HepG2 (cell line): ENCODE results near the gene KLHL12. TPM values are rescaled to one million over a fixed set of nuclear protein-coding genes. Genes with fewer than 3 reads are reported as not detected.

Experiments used
- ATAC-seq: fragments of 200-7000 bp; cut with Tn5 transposase; 3 replicates; pipeline ENCODE4 v1.9.1; 2020; ENCODE audit warnings: mild to moderate bottlenecking, moderate library complexity
- BruUV-seq: library from RNA; stranded (reverse); fragments of 400-500 nt; replicated peaks from 2 replicates; lab custom pipeline; 2021; lab: Mats Ljungman, UMichigan
- CTCF ChIA-PET: fragments of 300-600 bp; formaldehyde crosslinking; extraction: SDS; loops from one replicate; lab custom pipeline; 2021; ENCODE audit warnings: low total read pairs, inconsistent platforms, low intra/inter-chr PET ratio; lab: Yijun Ruan, JAX
- POLR2A ChIA-PET: fragments of 350-600 bp; sonication (Branson Sonifier 250); formaldehyde crosslinking; loops from one replicate; lab custom pipeline; 2020; ENCODE audit warnings: antibody characterized with exemption, inconsistent platforms; lab: Yijun Ruan, JAX
- DNase-seq: peaks from one replicate; pipeline ENCODE4 v3.0.0-alpha.2; 2015; ENCODE audit warnings: low spot score
- FAIRE-seq: peaks from 3 replicates; lab custom pipeline; 2011; peaks lifted over from hg19 to GRCh38; lab: Jason Lieb, UNC
- H2AFZ ChIP-seq: one replicate; pipeline ENCODE4 v1.6.1; 2011; ENCODE audit warnings: low read length, inconsistent platforms
- H3K27ac ChIP-seq: fragments of 300-600 bp; 3 replicates; pipeline ENCODE4 v1.8.0; 2011; ENCODE audit warnings: mixed run types, mild to moderate bottlenecking, mixed read lengths, low read length, inconsistent platforms; ENCODE audit not compliant: insufficient read depth; ENCODE audit errors: extremely low read length
- H3K27me3 ChIP-seq, 2 experiments: fragments of 200-600 bp in 1 of 2; 2 replicates in 1 of 2; 3 replicates in 1 of 2; pipeline versions ENCODE4 v1.6.0 to v1.8.0; 2011; ENCODE audit warnings: low read length in 2 of 2, mild to moderate bottlenecking in 2 of 2, moderate library complexity in 2 of 2, inconsistent platforms in 1 of 2; ENCODE audit not compliant: insufficient read depth in 2 of 2, control insufficient read depth in 1 of 2
- H3K36me3 ChIP-seq, 2 experiments: fragments of 200-600 bp in 1 of 2; replicated peaks in 1 of 2; 2 replicates in 1 of 2; 3 replicates in 1 of 2; pipeline versions ENCODE4 v1.5.1 to v1.8.0; 2011; ENCODE audit warnings: low read length in 2 of 2, inconsistent platforms in 1 of 2; ENCODE audit not compliant: insufficient read depth in 2 of 2, control insufficient read depth in 1 of 2
- H3K4me1 ChIP-seq: 2 replicates; pipeline ENCODE4 v1.5.1; 2012; ENCODE audit warnings: low read length, inconsistent platforms; ENCODE audit not compliant: insufficient read depth
- H3K4me2 ChIP-seq: 2 replicates; pipeline ENCODE4 v1.6.0; 2011; ENCODE audit warnings: low read depth, low read length, inconsistent platforms
- H3K4me3 ChIP-seq, 3 experiments: fragments of 200-600 bp in 1 of 3; sonication (generic), shearing (Covaris generic) in 1 of 3; replicated peaks in 1 of 3; 2 replicates each; pipeline ENCODE4 v1.5.1; 2011 to 2016; ENCODE audit warnings: low read length in 3 of 3, inconsistent platforms in 2 of 3, low read depth in 2 of 3, mild to moderate bottlenecking in 2 of 3, control low read depth in 1 of 3, mixed read lengths in 1 of 3; ENCODE audit not compliant: insufficient read depth in 1 of 3
- H3K79me2 ChIP-seq: one replicate; pipeline ENCODE4 v1.6.1; 2011; ENCODE audit warnings: low read length, inconsistent platforms; ENCODE audit not compliant: insufficient read depth
- H3K9ac ChIP-seq: 2 replicates; pipeline ENCODE4 v1.6.0; 2011; ENCODE audit warnings: mild to moderate bottlenecking, low read depth, low read length, inconsistent platforms; ENCODE audit not compliant: insufficient read depth
- H3K9me3 ChIP-seq: 2 replicates; pipeline ENCODE4 v1.5.1; 2012; ENCODE audit warnings: mild to moderate bottlenecking, low read length
- H4K20me1 ChIP-seq: 2 replicates; pipeline ENCODE4 v1.6.0; 2011; ENCODE audit warnings: inconsistent platforms, mild to moderate bottlenecking, low read length, moderate library complexity; ENCODE audit not compliant: insufficient read depth
- ARID2 ChIP-seq: sonication (generic); formaldehyde crosslinking; IDR thresholded peaks from 2 replicates; pipeline ENCODE4 v1.8.1; 2022; ENCODE audit warnings: mild to moderate bottlenecking, missing genetic modification reagents, borderline replicate concordance
- FOXJ3 ChIP-seq: sonication (generic); formaldehyde crosslinking; IDR thresholded peaks from 2 replicates; pipeline ENCODE4 v1.4.0; 2020; ENCODE audit warnings: missing genetic modification reagents, mild to moderate bottlenecking, borderline replicate concordance
- FOXM1 ChIP-seq: sonication (generic); formaldehyde crosslinking; IDR thresholded peaks from 2 replicates; pipeline ENCODE4 v1.5.0; 2020; ENCODE audit warnings: missing genetic modification reagents
- HNRNPL ChIP-seq: fragments of 200-400 bp; formaldehyde crosslinking; IDR thresholded peaks from 2 replicates; pipeline ENCODE4 v1.6.1; 2017; ENCODE audit warnings: mild to moderate bottlenecking, low read depth, low read length
- RARA ChIP-seq: IDR thresholded peaks from 2 replicates; pipeline ENCODE4 v1.6.1; 2016; ENCODE audit warnings: missing genetic modification reagents, missing compliant biosample characterization
- RARG ChIP-seq: sonication (generic); formaldehyde crosslinking; IDR thresholded peaks from 2 replicates; pipeline ENCODE4 v1.4.0; 2020; ENCODE audit warnings: low read depth, mild to moderate bottlenecking, missing genetic modification reagents
- TAF15 ChIP-seq: fragments of 200-400 bp; formaldehyde crosslinking; IDR thresholded peaks from one replicate; pipeline ENCODE4 v1.6.1; 2018; ENCODE audit warnings: mild to moderate bottlenecking, low read depth, low read length; ENCODE audit not compliant: poor library complexity, severe bottlenecking
- TEAD3 ChIP-seq: optimal IDR thresholded peaks from 2 replicates; pipeline ENCODE3; 2016; ENCODE audit warnings: borderline replicate concordance
- ZBTB38 ChIP-seq: sonication (generic); formaldehyde crosslinking; IDR thresholded peaks from 2 replicates; pipeline ENCODE4 v1.5.1; 2020; ENCODE audit warnings: mild to moderate bottlenecking, missing genetic modification reagents
- ZFP90 ChIP-seq: sonication (generic); formaldehyde crosslinking; IDR thresholded peaks from 2 replicates; pipeline ENCODE4 v1.8.0; 2022; ENCODE audit warnings: missing genetic modification reagents, mild to moderate bottlenecking, inconsistent platforms, borderline replicate concordance
- ZNF382 ChIP-seq: sonication (generic); formaldehyde crosslinking; IDR thresholded peaks from 2 replicates; pipeline ENCODE4 v1.5.0; 2020; ENCODE audit warnings: missing genetic modification reagents, mild to moderate bottlenecking, borderline replicate concordance
- ZNF619 ChIP-seq: sonication (generic); formaldehyde crosslinking; IDR thresholded peaks from 2 replicates; pipeline ENCODE4 v1.4.0; 2020; ENCODE audit warnings: mild to moderate bottlenecking, missing genetic modification reagents
- ZNF672 ChIP-seq: sonication (generic); formaldehyde crosslinking; IDR thresholded peaks from 2 replicates; pipeline ENCODE4 v1.8.1; 2022; ENCODE audit warnings: missing genetic modification reagents
- ZSCAN22 ChIP-seq: sonication (generic); formaldehyde crosslinking; IDR thresholded peaks from 2 replicates; pipeline ENCODE4 v1.4.0; 2020; ENCODE audit warnings: mild to moderate bottlenecking, missing genetic modification reagents
- WGBS: methylation state at CpG from one replicate; pipeline ENCODE4 v1.1.6; 2017; ENCODE audit warnings: low lambda C conversion rate; 5-methylcytosine and 5-hydroxymethylcytosine counted together
- in situ Hi-C: cut with HindIII; loops from 2 replicates; pipeline ENCODE4 v1.10.0; 2017; ENCODE audit warnings: low pct_unique_long_range_greater_than_20kb; ENCODE audit not compliant: extremely low pct_ligation_motif_present
- intact Hi-C: fragments of 100-400 bp; cut with micrococcal nuclease; formaldehyde crosslinking; loops from one replicate; pipeline ENCODE4 v1.10.0; 2022; ENCODE audit not compliant: unreplicated experiment
- polyA plus RNA-seq, 8 experiments: library from polyadenylated mRNA; depleted of rRNA in 3 of 8; stranded (reverse) in 7 of 8; unstranded in 1 of 8; fragments of >200 nt; fragmentation: Illumina TruSeq in 4 of 8; extraction: Trizol in 4 of 8; gene quantifications; 2 replicates each; pipeline versions ENCODE4 v1.2.1 to v1.2.3, GENCODE V29; 2011 to 2016; ENCODE audit warnings: low read depth in 4 of 8, missing spikeins in 1 of 8, mixed read lengths in 1 of 8; ENCODE audit not compliant: insufficient read depth in 1 of 8
- total RNA-seq, 5 experiments: library from RNA; depleted of rRNA; stranded (reverse); fragments of >200 nt; fragmentation: Illumina TruSeq; extraction: Trizol; gene quantifications; 2 replicates each; pipeline ENCODE4 v1.2.3, GENCODE V29; 2016; ENCODE audit warnings: low read depth in 1 of 5
- TF ChIP-seq, protein P1 (sequence below): sonication (generic); formaldehyde crosslinking; IDR thresholded peaks from 2 replicates; pipeline ENCODE4 v1.5.0; 2020; ENCODE audit warnings: mild to moderate bottlenecking, missing genetic modification reagents
- TF ChIP-seq, protein P2 (sequence below): sonication (generic); formaldehyde crosslinking; IDR thresholded peaks from 2 replicates; pipeline ENCODE4 v1.5.0; 2020; ENCODE audit warnings: mild to moderate bottlenecking, low read depth, missing genetic modification reagents, borderline replicate concordance
- TF ChIP-seq, protein P3 (sequence below): sonication (generic); formaldehyde crosslinking; IDR thresholded peaks from 2 replicates; pipeline ENCODE4 v1.4.0; 2020; ENCODE audit warnings: missing genetic modification reagents; ENCODE audit errors: not compliant biosample characterization

KLHL12 gene
- total and polyA plus RNA-seq, 2 of the 13 experiments (the other 11 are each of a cell fraction or from before 2014, with no cell fraction given) = 19.2 to 25.2 TPM

GRCh38 chr1:202892501-202892900 lies 34.5 kb downstream of the KLHL12 start:
- Histone ChIP-seq H3K79me2 (peaks cover 5% of the 10 kb centered on the region), H3K36me3 (peaks cover 9 to 55% of the 10 kb centered on the region in 2 experiments), H3K9ac (no peak overlapping the region), H4K20me1 (no peaks in the 10 kb centered on the region), H2AFZ (no peak overlapping the region), H3K9me3 (no peaks in the 10 kb centered on the region), H3K4me2 (no peak overlapping the region), H3K4me3 (no peak overlapping the region), H3K27me3 (no peaks in the 10 kb centered on the region), H3K4me1 (peaks cover 10% of the 10 kb centered on the region), H3K27ac (no peak overlapping the region)
- no peak for FAIRE-seq
- ChIA-PET CTCF (no interaction called here), POLR2A (no interaction called here)
- no peak for ATAC-seq
- WGBS = 96% methylated on average over 7 of the region's 7 CpGs
- in situ Hi-C loops (no loop called here), intact Hi-C loops (no loop called here)
- no peak for DNase-seq
- no TSS peak for BruUV-seq
- no peak for TF ChIP-seq ZNF619 (CRISPR knock-in tag)
- no peak for TF ChIP-seq TAF15
- no peak for TF ChIP-seq TEAD3
- TF ChIP-seq, protein P1, sequence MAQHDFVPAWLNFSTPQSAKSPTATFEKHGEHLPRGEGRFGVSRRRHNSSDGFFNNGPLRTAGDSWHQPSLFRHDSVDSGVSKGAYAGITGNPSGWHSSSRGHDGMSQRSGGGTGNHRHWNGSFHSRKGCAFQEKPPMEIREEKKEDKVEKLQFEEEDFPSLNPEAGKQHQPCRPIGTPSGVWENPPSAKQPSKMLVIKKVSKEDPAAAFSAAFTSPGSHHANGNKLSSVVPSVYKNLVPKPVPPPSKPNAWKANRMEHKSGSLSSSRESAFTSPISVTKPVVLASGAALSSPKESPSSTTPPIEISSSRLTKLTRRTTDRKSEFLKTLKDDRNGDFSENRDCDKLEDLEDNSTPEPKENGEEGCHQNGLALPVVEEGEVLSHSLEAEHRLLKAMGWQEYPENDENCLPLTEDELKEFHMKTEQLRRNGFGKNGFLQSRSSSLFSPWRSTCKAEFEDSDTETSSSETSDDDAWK (CRISPR knock-in tag) = no peak
- no peak for TF ChIP-seq FOXJ3
- TF ChIP-seq ZFP90 (CRISPR knock-in tag) = no peak
- TF ChIP-seq RARG = no peak
- no peak for TF ChIP-seq ZBTB38 (CRISPR knock-in tag)
- TF ChIP-seq ZNF672 (CRISPR knock-in tag) = no peak
- TF ChIP-seq, protein P2, sequence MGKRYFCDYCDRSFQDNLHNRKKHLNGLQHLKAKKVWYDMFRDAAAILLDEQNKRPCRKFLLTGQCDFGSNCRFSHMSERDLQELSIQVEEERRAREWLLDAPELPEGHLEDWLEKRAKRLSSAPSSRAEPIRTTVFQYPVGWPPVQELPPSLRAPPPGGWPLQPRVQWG (CRISPR knock-in tag) = no peak
- TF ChIP-seq HNRNPL = no peak
- TF ChIP-seq FOXM1 (CRISPR knock-in tag) = no peak
- no peak for TF ChIP-seq RARA (CRISPR knock-in tag)
- TF ChIP-seq ZSCAN22 (CRISPR knock-in tag) = no peak
- TF ChIP-seq, protein P3, sequence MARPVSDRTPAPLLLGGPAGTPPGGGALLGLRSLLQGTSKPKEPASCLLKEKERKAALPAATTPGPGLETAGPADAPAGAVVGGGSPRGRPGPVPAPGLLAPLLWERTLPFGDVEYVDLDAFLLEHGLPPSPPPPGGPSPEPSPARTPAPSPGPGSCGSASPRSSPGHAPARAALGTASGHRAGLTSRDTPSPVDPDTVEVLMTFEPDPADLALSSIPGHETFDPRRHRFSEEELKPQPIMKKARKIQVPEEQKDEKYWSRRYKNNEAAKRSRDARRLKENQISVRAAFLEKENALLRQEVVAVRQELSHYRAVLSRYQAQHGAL (CRISPR knock-in tag) = no peak
- TF ChIP-seq ZNF382 (CRISPR knock-in tag) = no peak
- no peak for TF ChIP-seq ARID2
